Cardiac atrium fibroblast (primary cell): ENCODE data around the gene TMEM138. TPM values are rescaled to one million over a fixed set of nuclear protein-coding genes. Genes with fewer than 3 reads are reported as not detected.

Source experiments
- total RNA-seq: library from RNA; depleted of rRNA; stranded (reverse); fragments of >200 nt; gene quantifications from 2 replicates; pipeline ENCODE4 v1.2.3, GENCODE V29; 2015

The TMEM138 gene
- total RNA-seq, result 19.5 and 22.8 TPM in 2 replicates

DNA sequence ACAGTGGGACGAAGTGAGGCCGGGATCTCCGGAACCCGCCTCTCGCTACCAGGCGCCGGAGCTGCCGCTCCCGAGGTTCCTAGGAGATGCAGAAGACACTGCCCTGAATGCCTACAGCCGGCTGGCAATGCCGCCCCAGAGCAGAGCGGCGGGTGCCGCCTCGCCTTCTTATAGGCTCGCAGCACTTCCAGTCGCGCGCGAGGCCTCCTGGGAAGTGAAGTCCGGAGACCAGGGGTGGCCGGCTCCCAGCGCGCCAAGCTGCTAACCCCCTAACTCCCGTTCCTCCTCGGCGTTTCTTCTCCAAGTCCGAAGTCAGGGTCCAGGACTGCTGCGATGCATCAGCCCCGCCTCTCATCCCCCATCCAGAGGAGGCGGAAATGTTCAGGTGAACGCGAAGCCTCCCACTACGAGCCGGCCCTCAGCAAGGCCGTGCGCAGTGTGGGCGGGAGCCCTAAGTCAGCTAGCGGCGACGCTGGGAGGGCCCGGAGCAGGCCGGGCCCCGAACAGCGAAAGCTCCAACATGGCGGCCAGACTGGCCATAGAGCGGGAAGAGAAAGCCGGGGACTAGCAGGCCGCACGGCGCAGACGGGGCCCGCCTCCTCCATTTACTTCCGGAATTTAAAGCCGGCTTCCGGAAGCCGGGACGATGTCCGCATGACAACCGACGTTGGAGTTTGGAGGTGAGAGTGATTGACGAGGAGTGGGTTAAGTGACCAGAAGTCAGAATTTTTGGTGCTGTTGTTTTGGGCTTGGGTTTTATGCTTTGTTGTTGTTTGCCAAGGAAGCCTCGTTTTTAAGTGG lies at the start of gene TMEM138, which contains the start of gene CYB561A3:
TMEM138 (plus strand) TSS at position 634 of the 801 bp plus-strand sequence. CDS start 2,017 bp downstream, outside the sequence.
CYB561A3 (minus strand) TSS at position 142 of the 801 bp plus-strand sequence. CDS start 5,169 bp downstream, outside the sequence.

DNA sequence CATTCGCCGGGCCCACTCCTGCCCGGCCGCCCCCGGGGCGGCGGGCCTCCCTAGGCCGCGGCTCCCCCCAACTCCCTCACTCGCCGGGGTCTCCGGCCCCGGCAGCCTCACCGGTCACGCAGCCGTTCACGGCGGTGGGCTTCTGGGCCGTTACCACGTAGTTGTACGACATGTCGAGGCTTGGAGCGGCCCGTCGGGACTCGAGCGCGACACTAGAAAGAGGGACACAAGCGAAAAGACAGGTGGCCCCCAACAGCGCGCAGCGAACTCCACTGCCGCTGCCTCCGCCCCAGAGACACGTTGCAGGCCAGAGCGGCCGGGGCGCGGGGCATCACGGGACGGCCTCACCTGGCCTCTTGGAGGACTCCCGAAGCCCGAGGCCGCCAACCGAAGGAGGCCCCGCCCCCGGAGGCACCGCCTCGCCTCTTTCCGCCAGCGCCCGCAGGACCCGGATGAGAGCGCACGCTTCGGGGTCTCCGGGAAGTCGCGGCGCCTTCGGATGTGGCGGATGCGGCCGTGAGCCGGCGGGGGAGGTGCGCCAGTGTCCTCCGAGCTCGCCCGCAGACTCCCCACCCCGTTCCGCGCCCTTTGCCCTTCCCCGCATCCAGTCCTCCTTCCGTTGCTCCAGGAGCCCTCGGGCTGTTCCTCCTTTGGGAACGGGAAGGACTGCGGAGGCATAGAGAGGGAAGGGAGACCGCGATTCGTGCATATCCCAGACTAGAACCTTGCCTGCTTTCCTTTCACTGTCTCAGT lies 29.2 kb upstream of the TMEM138 start, which contains the start of the genes DDB1 and TKFC:
DDB1 (minus strand) TSS at position 309 of the 753 bp plus-strand sequence; CDS start at position 172, 137 bp downstream.
TKFC (plus strand) TSS at position 432 of the 753 bp plus-strand sequence. CDS start 1,501 bp downstream, outside the sequence.

Other genes starting within 250 kb of the TMEM138 start
- 10.5 and 12.0 TPM in 2 replicates for gene VPS37C, start 200.9 kb upstream of the TMEM138 start, total RNA-seq
- not detected in 2 replicates for gene PGA3, start 158.9 kb upstream of the TMEM138 start, total RNA-seq
- gene PGA4, start 140.0 kb upstream of the TMEM138 start, total RNA-seq, result not detected in 2 replicates
- not detected in 2 replicates for gene PGA5, start 121.2 kb upstream of the TMEM138 start, total RNA-seq
- 8.9 and 13.0 TPM in 2 replicates for gene VWCE, start 67.1 kb upstream of the TMEM138 start, total RNA-seq
- 207 and 209 TPM in 2 replicates for gene DDB1, start 29.3 kb upstream of the TMEM138 start, total RNA-seq
- 18.6 and 55.4 TPM in 2 replicates for gene TKFC, start 29.1 kb upstream of the TMEM138 start, total RNA-seq
- 49.5 and 83.3 TPM in 2 replicates for gene CYB561A3, start 492 bp upstream of the TMEM138 start, total RNA-seq
- gene TMEM216, start 30.2 kb downstream of the TMEM138 start, total RNA-seq, result 12.3 and 17.0 TPM in 2 replicates
- 36.6 and 38.1 TPM in 2 replicates for gene CPSF7, start 67.6 kb downstream of the TMEM138 start, total RNA-seq
- 24.6 and 55.2 TPM in 2 replicates for gene SDHAF2, start 67.8 kb downstream of the TMEM138 start, total RNA-seq
- not detected in 2 replicates for gene LRRC10B, start 146.4 kb downstream of the TMEM138 start, total RNA-seq
- gene SYT7, start 218.7 kb downstream of the TMEM138 start, total RNA-seq, result 0.54 and 0.97 TPM in 2 replicates